A549 (cell line): Measurements from ENCODE around the gene PCK1. TPM values are rescaled to one million over a fixed set of nuclear protein-coding genes. Genes with fewer than 3 reads are reported as not detected.

ENCODE experiments used
- ATAC-seq, 2 experiments: fragments of 200-7000 bp in 1 of 2; fragments of >200 bp in 1 of 2; cut with Nextera tagmentation in 1 of 2; cut with Tn5 transposase in 1 of 2; 3 replicates each; pipeline versions ENCODE4 v1.8.0 to v1.9.1; 2018 to 2020; ENCODE audit warnings: mild to moderate bottlenecking in 1 of 2, moderate library complexity in 1 of 2
- CTCF ChIA-PET: fragments of 300-600 bp; sonication (Branson Sonifier 250); formaldehyde crosslinking; extraction: SDS; loops from one replicate; lab custom pipeline; 2021; ENCODE audit warnings: antibody characterized with exemption, inconsistent platforms; lab: Yijun Ruan, JAX
- POLR2A ChIA-PET: fragments of 350-600 bp; formaldehyde crosslinking; extraction: SDS; loops from one replicate; lab custom pipeline; 2021; ENCODE audit warnings: antibody characterized with exemption, inconsistent platforms; lab: Yijun Ruan, JAX
- DNase-seq, 2 experiments: peaks; one replicate each; pipeline versions ENCODE4 v3.0.0 to v3.0.0-alpha.2; 2011 to 2016; ENCODE audit warnings: low read depth in 1 of 2, low spot score in 1 of 2
- FAIRE-seq: peaks from 2 replicates; lab custom pipeline; 2011; peaks lifted over from hg19 to GRCh38; lab: Jason Lieb, UNC
- H3K27ac ChIP-seq, 2 experiments: fragments of >200 bp; sonication (Bioruptor Twin); formaldehyde crosslinking; 3 replicates each; pipeline ENCODE4 v1.5.1; 2016 to 2017
- H3K4me1 ChIP-seq: fragments of >200 bp; sonication (Bioruptor Twin); formaldehyde crosslinking; 3 replicates; pipeline ENCODE4 v1.6.1; 2016
- H3K4me2 ChIP-seq: fragments of >200 bp; sonication (Bioruptor Twin); formaldehyde crosslinking; 3 replicates; pipeline ENCODE4 v1.6.1; 2016
- H3K4me3 ChIP-seq: fragments of >200 bp; sonication (Bioruptor Twin); formaldehyde crosslinking; 3 replicates; pipeline ENCODE4 v1.5.1; 2016
- H3K9me3 ChIP-seq: fragments of >200 bp; sonication (Bioruptor Twin); formaldehyde crosslinking; 3 replicates; pipeline ENCODE4 v1.6.1; 2016
- BHLHE40 ChIP-seq: IDR thresholded peaks from 2 replicates; pipeline ENCODE4 v1.6.1; 2012; ENCODE audit warnings: low read depth, low read length, inconsistent platforms
- CEBPB ChIP-seq, 2 experiments: fragments of >200 bp in 1 of 2; sonication (Bioruptor Twin) in 1 of 2; formaldehyde crosslinking in 1 of 2; IDR thresholded peaks; 2 replicates each; pipeline ENCODE4 v1.6.1; 2012 to 2016
- CHD4 ChIP-seq: fragments of 200-600 bp; sonication (generic); IDR thresholded peaks from 2 replicates; pipeline ENCODE4 v1.6.1; 2016; ENCODE audit warnings: antibody characterized with exemption, mild to moderate bottlenecking, borderline replicate concordance
- EHMT2 ChIP-seq: fragments of 200-600 bp; sonication (generic); IDR thresholded peaks from 2 replicates; pipeline ENCODE4 v1.6.1; 2016; ENCODE audit warnings: antibody characterized with exemption, low read depth, mild to moderate bottlenecking, moderate library complexity
- ESRRA ChIP-seq: fragments of 150-350 bp; IDR thresholded peaks from 2 replicates; pipeline ENCODE4 v1.6.1; 2014; ENCODE audit warnings: mild to moderate bottlenecking, low read length, borderline replicate concordance
- FOXS1 ChIP-seq: fragments of 250-450 bp; sonication (Bioruptor Pico); IDR thresholded peaks from 2 replicates; pipeline ENCODE4 v1.5.0; 2020; ENCODE audit warnings: mild to moderate bottlenecking, moderate library complexity
- HDAC2 ChIP-seq: fragments of 200-600 bp; sonication (generic); IDR thresholded peaks from 2 replicates; pipeline ENCODE4 v1.6.1; 2016
- HEYL ChIP-seq: fragments of 250-450 bp; sonication (Bioruptor Pico); IDR thresholded peaks from 2 replicates; pipeline ENCODE4 v1.8.0; 2021; ENCODE audit warnings: mild to moderate bottlenecking, moderate library complexity
- HOXA7 ChIP-seq: fragments of 250-450 bp; sonication (Bioruptor Pico); IDR thresholded peaks from 2 replicates; pipeline ENCODE4 v1.5.0; 2020; ENCODE audit warnings: mild to moderate bottlenecking, moderate library complexity
- HOXB13 ChIP-seq: fragments of 250-450 bp; sonication (Bioruptor Pico); IDR thresholded peaks from 2 replicates; pipeline ENCODE4 v1.5.0; 2020; ENCODE audit warnings: low read depth, mild to moderate bottlenecking, moderate library complexity
- HOXB5 ChIP-seq: fragments of 250-450 bp; sonication (Bioruptor Pico); IDR thresholded peaks from 2 replicates; pipeline ENCODE4 v1.5.0; 2020; ENCODE audit warnings: mild to moderate bottlenecking, moderate library complexity
- JUN ChIP-seq, 2 experiments: fragments of >200 bp; sonication (Bioruptor Twin); formaldehyde crosslinking; IDR thresholded peaks; 2 replicates in 1 of 2; 3 replicates in 1 of 2; pipeline ENCODE4 v1.6.1; 2016 to 2017
- KDM5A ChIP-seq: fragments of 200-600 bp; sonication (generic); IDR thresholded peaks from 2 replicates; pipeline ENCODE4 v1.6.1; 2016; ENCODE audit warnings: antibody characterized with exemption, mild to moderate bottlenecking
- MAFK ChIP-seq: fragments of 450-650 bp; IDR thresholded peaks from 2 replicates; pipeline ENCODE4 v1.6.1; 2014; ENCODE audit not compliant: partially characterized antibody
- MYC ChIP-seq: IDR thresholded peaks from 2 replicates; pipeline ENCODE4 v1.6.1; 2012; ENCODE audit warnings: mild to moderate bottlenecking, inconsistent platforms, low read length, improper control_type of control experiment, borderline replicate concordance
- NR3C1 ChIP-seq: fragments of >200 bp; sonication (Bioruptor Twin); formaldehyde crosslinking; IDR thresholded peaks from 3 replicates; pipeline ENCODE4 v1.6.1; 2017
- PHF8 ChIP-seq: fragments of 200-600 bp; sonication (generic); IDR thresholded peaks from 2 replicates; pipeline ENCODE4 v1.6.1; 2016; ENCODE audit warnings: low read depth, mild to moderate bottlenecking, antibody characterized with exemption, moderate library complexity, borderline replicate concordance
- POLR2AphosphoS2 ChIP-seq: conservative IDR thresholded peaks from 2 replicates; pipeline ENCODE4 v1.6.1; 2012; ENCODE audit warnings: low read length, improper control_type of control experiment, inconsistent platforms
- RAD21 ChIP-seq, 2 experiments: fragments of >200 bp in 1 of 2; sonication (Bioruptor Twin) in 1 of 2; formaldehyde crosslinking in 1 of 2; IDR thresholded peaks in 1 of 2; conservative IDR thresholded peaks in 1 of 2; 2 replicates in 1 of 2; 3 replicates in 1 of 2; pipeline ENCODE4 v1.6.1; 2012 to 2018; ENCODE audit warnings: inconsistent platforms in 1 of 2
- SMC3 ChIP-seq: fragments of >200 bp; sonication (Bioruptor Twin); formaldehyde crosslinking; IDR thresholded peaks from 3 replicates; pipeline ENCODE4 v1.6.1; 2018; ENCODE audit warnings: inconsistent platforms
- TFCP2L1 ChIP-seq: fragments of 250-450 bp; sonication (Bioruptor Pico); IDR thresholded peaks from 2 replicates; pipeline ENCODE4 v1.5.0; 2021; ENCODE audit warnings: mild to moderate bottlenecking
- TP53 ChIP-seq: fragments of 250-450 bp; sonication (Bioruptor Pico); IDR thresholded peaks from 2 replicates; pipeline ENCODE4 v1.5.0; 2021; ENCODE audit warnings: mild to moderate bottlenecking, moderate library complexity
- ZSCAN20 ChIP-seq: fragments of 250-450 bp; sonication (Bioruptor Pico); IDR thresholded peaks from 2 replicates; pipeline ENCODE4 v1.8.0; 2022; ENCODE audit warnings: mild to moderate bottlenecking, moderate library complexity
- WGBS: methylation state at CpG from one replicate; pipeline ENCODE4 v1.1.6; 2017; ENCODE audit errors: missing lambda C conversion rate; 5-methylcytosine and 5-hydroxymethylcytosine counted together
- polyA plus RNA-seq, 4 experiments: library from polyadenylated mRNA; depleted of rRNA in 3 of 4; stranded (reverse); fragments of >200 nt; fragmentation: RNase III in 1 of 4; extraction: RNeasy Plus Mini Kit Qiagen cat#74134 plus additional on column Dnase treatment in 1 of 4; gene quantifications; 2 replicates in 3 of 4; 3 replicates in 1 of 4; pipeline ENCODE4 v1.2.3, GENCODE V29; 2011 to 2017
- TF ChIP-seq, protein P1 (sequence below): IDR thresholded peaks from 2 replicates; pipeline ENCODE4 v1.6.1; 2012
- TF ChIP-seq, protein P2 (sequence below): IDR thresholded peaks from 2 replicates; pipeline ENCODE4 v1.6.1; 2012
- TF ChIP-seq, protein P3 (sequence below): fragments of 450-650 bp; IDR thresholded peaks from 2 replicates; pipeline ENCODE4 v1.6.1; 2014; ENCODE audit warnings: antibody characterized with exemption
- TF ChIP-seq, protein P4 (sequence below): fragments of 250-450 bp; sonication (Bioruptor Pico); IDR thresholded peaks from 2 replicates; pipeline ENCODE4 v1.5.0; 2020; ENCODE audit warnings: low read depth, mild to moderate bottlenecking, moderate library complexity
- TF ChIP-seq, protein P5 (sequence below): fragments of 150-350 bp; IDR thresholded peaks from 2 replicates; pipeline ENCODE4 v1.6.1; 2014; ENCODE audit warnings: low read depth, mild to moderate bottlenecking, low read length
- TF ChIP-seq, protein P6 (sequence below): fragments of >200 bp; sonication (Bioruptor Twin); formaldehyde crosslinking; IDR thresholded peaks from 3 replicates; pipeline ENCODE4 v1.6.1; 2016

The PCK1 gene
- polyA plus RNA-seq, 2 of the 4 experiments (the other 2 are of a cell fraction): 0.04 to 0.12 TPM

DNA sequence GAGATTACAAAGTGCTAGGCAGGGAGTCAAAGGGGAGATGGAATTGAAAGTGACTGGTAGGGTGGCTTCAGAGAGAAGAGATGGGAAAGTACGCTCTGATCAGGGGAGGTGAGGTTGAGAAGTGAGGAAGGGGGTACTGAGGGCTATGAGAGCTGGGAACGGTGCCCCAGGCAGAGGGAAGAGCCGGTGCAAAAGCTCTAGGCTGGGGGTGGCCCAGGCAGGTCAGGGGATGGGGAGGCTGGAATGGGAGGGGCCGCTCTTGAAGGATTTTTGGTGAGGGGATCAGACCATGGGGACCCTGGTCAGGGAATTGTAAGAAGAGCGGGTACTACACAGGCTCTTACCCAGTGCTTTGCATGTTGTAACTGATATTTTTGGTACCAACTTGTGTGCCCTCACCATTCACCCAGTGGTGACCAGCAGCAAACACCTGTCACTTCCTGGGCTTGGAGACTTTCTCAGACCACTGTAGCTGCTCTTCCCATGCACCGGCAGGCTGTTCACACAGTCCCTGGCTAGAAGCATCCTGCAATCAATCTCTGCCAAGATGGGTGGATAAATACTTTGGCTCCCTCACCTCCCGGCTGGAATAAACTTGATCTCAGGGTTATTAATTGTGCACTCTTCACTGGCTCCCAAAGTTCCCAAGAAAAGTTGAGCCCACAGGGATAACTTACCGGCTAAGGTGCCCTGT is 24.0 kb downstream of the PCK1 start:
- peaks cover 14% of the 10 kb centered on the region for H3K4me1 ChIP-seq
- no peak for DNase-seq
- no peak overlapping the region for H3K4me2 ChIP-seq
- TF ChIP-seq, protein P1, sequence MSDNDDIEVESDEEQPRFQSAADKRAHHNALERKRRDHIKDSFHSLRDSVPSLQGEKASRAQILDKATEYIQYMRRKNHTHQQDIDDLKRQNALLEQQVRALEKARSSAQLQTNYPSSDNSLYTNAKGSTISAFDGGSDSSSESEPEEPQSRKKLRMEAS: no peak
- TF ChIP-seq TFCP2L1 (CRISPR knock-in tag): no peak
- no peak for TF ChIP-seq POLR2AphosphoS2
- TF ChIP-seq JUN (IDR thresholded peaks at IDR 0.05): no peak
- TF ChIP-seq, protein P2, sequence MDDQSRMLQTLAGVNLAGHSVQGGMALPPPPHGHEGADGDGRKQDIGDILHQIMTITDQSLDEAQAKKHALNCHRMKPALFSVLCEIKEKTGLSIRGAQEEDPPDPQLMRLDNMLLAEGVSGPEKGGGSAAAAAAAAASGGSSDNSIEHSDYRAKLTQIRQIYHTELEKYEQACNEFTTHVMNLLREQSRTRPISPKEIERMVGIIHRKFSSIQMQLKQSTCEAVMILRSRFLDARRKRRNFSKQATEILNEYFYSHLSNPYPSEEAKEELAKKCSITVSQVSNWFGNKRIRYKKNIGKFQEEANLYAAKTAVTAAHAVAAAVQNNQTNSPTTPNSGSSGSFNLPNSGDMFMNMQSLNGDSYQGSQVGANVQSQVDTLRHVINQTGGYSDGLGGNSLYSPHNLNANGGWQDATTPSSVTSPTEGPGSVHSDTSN: no peak
- TF ChIP-seq ZSCAN20 (CRISPR knock-in tag): no peak
- TF ChIP-seq, protein P3, sequence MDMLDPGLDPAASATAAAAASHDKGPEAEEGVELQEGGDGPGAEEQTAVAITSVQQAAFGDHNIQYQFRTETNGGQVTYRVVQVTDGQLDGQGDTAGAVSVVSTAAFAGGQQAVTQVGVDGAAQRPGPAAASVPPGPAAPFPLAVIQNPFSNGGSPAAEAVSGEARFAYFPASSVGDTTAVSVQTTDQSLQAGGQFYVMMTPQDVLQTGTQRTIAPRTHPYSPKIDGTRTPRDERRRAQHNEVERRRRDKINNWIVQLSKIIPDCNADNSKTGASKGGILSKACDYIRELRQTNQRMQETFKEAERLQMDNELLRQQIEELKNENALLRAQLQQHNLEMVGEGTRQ: no peak
- no peak for TF ChIP-seq ESRRA
- TF ChIP-seq EHMT2: no peak
- TF ChIP-seq, protein P4, sequence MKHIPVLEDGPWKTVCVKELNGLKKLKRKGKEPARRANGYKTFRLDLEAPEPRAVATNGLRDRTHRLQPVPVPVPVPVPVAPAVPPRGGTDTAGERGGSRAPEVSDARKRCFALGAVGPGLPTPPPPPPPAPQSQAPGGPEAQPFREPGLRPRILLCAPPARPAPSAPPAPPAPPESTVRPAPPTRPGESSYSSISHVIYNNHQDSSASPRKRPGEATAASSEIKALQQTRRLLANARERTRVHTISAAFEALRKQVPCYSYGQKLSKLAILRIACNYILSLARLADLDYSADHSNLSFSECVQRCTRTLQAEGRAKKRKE (CRISPR knock-in tag): no peak
- no peak for TF ChIP-seq MAFK
- TF ChIP-seq, protein P5, sequence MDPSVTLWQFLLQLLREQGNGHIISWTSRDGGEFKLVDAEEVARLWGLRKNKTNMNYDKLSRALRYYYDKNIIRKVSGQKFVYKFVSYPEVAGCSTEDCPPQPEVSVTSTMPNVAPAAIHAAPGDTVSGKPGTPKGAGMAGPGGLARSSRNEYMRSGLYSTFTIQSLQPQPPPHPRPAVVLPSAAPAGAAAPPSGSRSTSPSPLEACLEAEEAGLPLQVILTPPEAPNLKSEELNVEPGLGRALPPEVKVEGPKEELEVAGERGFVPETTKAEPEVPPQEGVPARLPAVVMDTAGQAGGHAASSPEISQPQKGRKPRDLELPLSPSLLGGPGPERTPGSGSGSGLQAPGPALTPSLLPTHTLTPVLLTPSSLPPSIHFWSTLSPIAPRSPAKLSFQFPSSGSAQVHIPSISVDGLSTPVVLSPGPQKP: no peak
- TF ChIP-seq HDAC2: no peak
- TF ChIP-seq HEYL (CRISPR knock-in tag): no peak
- no peak for TF ChIP-seq CEBPB (IDR thresholded peaks at IDR 0.05)
- no peak for TF ChIP-seq BHLHE40
- no peak for TF ChIP-seq NR3C1
- FAIRE-seq: no peak
- H3K27ac ChIP-seq: no peak overlapping the region
- peaks cover 9% of the 10 kb centered on the region for H3K9me3 ChIP-seq
- ATAC-seq: no peak
- H3K4me3 ChIP-seq: no peak overlapping the region
- 40% methylated on average over 8 of the region's 8 CpGs for WGBS
- POLR2A ChIA-PET: no interaction called here
- CTCF ChIA-PET: interaction anchor here (0.8 to 11.5 kb wide), 12 partner anchors 9 to 625 kb away, joined by 3 to 117 read pairs (median 4); no protein-coding TSS in a partner anchor

DNA sequence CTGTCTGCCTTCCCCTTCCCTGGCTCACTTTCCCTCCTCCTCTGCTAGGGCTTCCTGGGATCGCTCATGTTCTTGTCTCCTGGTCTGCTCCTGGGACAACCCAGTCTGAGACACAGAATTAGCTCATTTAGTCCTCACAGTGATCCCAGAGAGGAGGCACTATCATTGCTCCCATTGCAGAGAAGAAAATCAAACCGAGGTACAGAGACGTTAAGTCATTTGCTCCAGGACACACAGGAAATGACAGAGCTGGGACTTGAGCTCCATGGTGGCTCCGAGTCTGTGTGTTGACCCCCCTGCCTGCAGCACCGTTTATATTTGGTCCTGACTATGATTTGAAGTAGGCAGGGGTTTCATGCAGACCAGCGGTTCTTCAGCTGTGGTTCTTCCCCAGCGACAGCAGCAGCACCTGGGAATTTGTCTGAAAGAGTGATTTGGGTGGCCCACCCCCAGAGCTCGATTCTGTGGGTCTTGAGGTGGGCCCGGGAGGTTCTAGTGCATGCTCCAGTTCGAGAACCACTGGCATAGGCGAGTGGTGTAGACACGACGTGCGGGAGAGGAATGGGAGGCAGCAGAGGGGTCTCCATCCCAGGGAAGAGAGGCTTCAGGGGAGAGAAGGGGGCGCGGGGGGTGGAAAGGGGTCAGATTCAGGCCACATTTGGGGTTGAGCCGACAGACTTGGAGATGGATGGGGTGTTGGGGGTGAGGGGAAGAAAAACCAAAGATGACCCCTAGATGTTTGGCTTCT is 24.7 kb downstream of the PCK1 start:
- no peak overlapping the region for H3K4me2 ChIP-seq
- ATAC-seq (no peak), DNase-seq (no peak), FAIRE-seq (no peak)
- ChIA-PET POLR2A (no interaction called here), CTCF (interaction anchor here (0.8 to 11.5 kb wide), 9 partner anchors 10 to 624 kb away, joined by 3 to 117 read pairs (median 3); no protein-coding TSS in a partner anchor)
- peaks cover 14% of the 10 kb centered on the region for H3K4me1 ChIP-seq
- H3K4me3 ChIP-seq: no peak overlapping the region
- peaks cover 9% of the 10 kb centered on the region for H3K9me3 ChIP-seq
- no peak overlapping the region for H3K27ac ChIP-seq
- no peak for TF ChIP-seq FOXS1
- no peak for TF ChIP-seq HOXB5 (CRISPR knock-in tag)
- TF ChIP-seq KDM5A: no peak
- TF ChIP-seq HOXA7 (CRISPR knock-in tag): no peak
- no peak for TF ChIP-seq TP53 (CRISPR knock-in tag)
- no peak for TF ChIP-seq PHF8
- no peak for TF ChIP-seq HEYL (CRISPR knock-in tag)
- no peak for TF ChIP-seq SMC3
- no peak for TF ChIP-seq MAFK
- no peak for TF ChIP-seq HOXB13 (CRISPR knock-in tag)
- no peak for TF ChIP-seq RAD21 (conservative IDR thresholded peaks at IDR 0.05 in 1 of 2, IDR thresholded peaks at IDR 0.05 in 1 of 2)
- TF ChIP-seq MYC: no peak
- no peak for TF ChIP-seq CHD4
- TF ChIP-seq, protein P6, sequence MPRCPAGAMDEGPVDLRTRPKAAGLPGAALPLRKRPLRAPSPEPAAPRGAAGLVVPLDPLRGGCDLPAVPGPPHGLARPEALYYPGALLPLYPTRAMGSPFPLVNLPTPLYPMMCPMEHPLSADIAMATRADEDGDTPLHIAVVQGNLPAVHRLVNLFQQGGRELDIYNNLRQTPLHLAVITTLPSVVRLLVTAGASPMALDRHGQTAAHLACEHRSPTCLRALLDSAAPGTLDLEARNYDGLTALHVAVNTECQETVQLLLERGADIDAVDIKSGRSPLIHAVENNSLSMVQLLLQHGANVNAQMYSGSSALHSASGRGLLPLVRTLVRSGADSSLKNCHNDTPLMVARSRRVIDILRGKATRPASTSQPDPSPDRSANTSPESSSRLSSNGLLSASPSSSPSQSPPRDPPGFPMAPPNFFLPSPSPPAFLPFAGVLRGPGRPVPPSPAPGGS: no peak
- 47% methylated on average over 15 of the region's 17 CpGs for WGBS
